Panc1 (cell line): ENCODE results near the gene GFAP. TPM values are rescaled to one million over a fixed set of nuclear protein-coding genes. Genes with fewer than 3 reads are reported as not detected.

Experiments used
- ATAC-seq: fragments of 200-7000 bp; cut with Tn5 transposase; 2 replicates; pipeline ENCODE4 v1.9.1; 2020; ENCODE audit warnings: mild to moderate bottlenecking, moderate library complexity
- BruUV-seq: library from RNA; stranded (reverse); fragments of 400-500 nt; replicated peaks from 2 replicates; lab custom pipeline; 2021; lab: Mats Ljungman, UMichigan
- CTCF ChIA-PET: fragments of 300-600 bp; sonication (Branson Sonifier 250); formaldehyde crosslinking; loops from one replicate; lab custom pipeline; 2022; ENCODE audit warnings: antibody characterized with exemption; lab: Charles Lee
- POLR2A ChIA-PET: fragments of 300-600 bp; sonication (Branson Sonifier 250); formaldehyde crosslinking; loops from one replicate; lab custom pipeline; 2022; ENCODE audit warnings: antibody characterized with exemption; lab: Charles Lee
- DNase-seq: peaks from one replicate; pipeline ENCODE4 v3.0.0-alpha.2; 2010; ENCODE audit warnings: low read depth, low spot score
- H3K27ac ChIP-seq: 2 replicates; pipeline ENCODE4 v1.5.1; 2011; ENCODE audit warnings: mild to moderate bottlenecking, low read length, inconsistent platforms
- H3K27me3 ChIP-seq: fragments of 200-500 bp; sonication (Bioruptor generic); 2 replicates; pipeline ENCODE4 v1.6.0; 2014; ENCODE audit warnings: low read length, inconsistent platforms; ENCODE audit not compliant: control insufficient read depth, insufficient read depth
- H3K36me3 ChIP-seq: fragments of 200-500 bp; sonication (Bioruptor generic); 2 replicates; pipeline ENCODE4 v1.5.1; 2014; ENCODE audit warnings: inconsistent platforms, mild to moderate bottlenecking, low read length, moderate library complexity; ENCODE audit not compliant: control insufficient read depth, insufficient read depth
- H3K4me1 ChIP-seq: 2 replicates; pipeline ENCODE4 v1.5.1; 2011; ENCODE audit warnings: inconsistent platforms, mild to moderate bottlenecking, low read length, moderate library complexity; ENCODE audit not compliant: control insufficient read depth, insufficient read depth
- H3K4me3 ChIP-seq, 2 experiments: 2 replicates each; pipeline ENCODE4 v1.5.1; 2011 to 2012; ENCODE audit warnings: low read depth in 2 of 2, low read length in 2 of 2, mild to moderate bottlenecking in 2 of 2, inconsistent platforms in 1 of 2, moderate library complexity in 1 of 2
- H3K9me3 ChIP-seq: fragments of 200-500 bp; sonication (Bioruptor generic); 2 replicates; pipeline ENCODE4 v1.5.1; 2014; ENCODE audit warnings: low read depth, mild to moderate bottlenecking, inconsistent platforms, low read length, moderate library complexity; ENCODE audit not compliant: control insufficient read depth, insufficient read depth
- CTCF ChIP-seq: fragments of 450-650 bp; IDR thresholded peaks from 2 replicates; pipeline ENCODE4 v1.5.1; 2017; ENCODE audit warnings: mild to moderate bottlenecking
- POLR2AphosphoS5 ChIP-seq: IDR thresholded peaks from 2 replicates; pipeline ENCODE4 v1.6.1; 2012; ENCODE audit warnings: mild to moderate bottlenecking, low read depth, low read length, moderate library complexity
- REST ChIP-seq, 2 experiments: IDR thresholded peaks; 2 replicates each; pipeline ENCODE4 v1.6.1; 2011 to 2012; ENCODE audit warnings: low read depth in 2 of 2, control low read depth in 1 of 2, low read length in 1 of 2, mild to moderate bottlenecking in 1 of 2, moderate library complexity in 1 of 2; ENCODE audit not compliant: insufficient read depth in 1 of 2
- SIN3A ChIP-seq: IDR thresholded peaks from 2 replicates; pipeline ENCODE4 v1.6.1; 2012; ENCODE audit warnings: low read depth, mild to moderate bottlenecking, low read length, moderate library complexity, borderline replicate concordance; ENCODE audit not compliant: insufficient read depth
- TCF7L2 ChIP-seq: IDR thresholded peaks from 2 replicates; pipeline ENCODE4 v1.6.1; 2011; ENCODE audit warnings: mild to moderate bottlenecking, low read depth, low read length, inconsistent platforms
- in situ Hi-C: cut with HindIII; loops from 2 replicates; pipeline ENCODE4 v1.10.0; 2016; ENCODE audit warnings: low sequenced_read_pairs, low pct_unique_long_range_greater_than_20kb
- intact Hi-C: fragments of 100-400 bp; cut with micrococcal nuclease; formaldehyde crosslinking; loops from one replicate; pipeline ENCODE4 v1.10.0; 2022; ENCODE audit not compliant: unreplicated experiment
- total RNA-seq: library from RNA; stranded (reverse); gene quantifications from one replicate; pipeline ENCODE4 v1.2.1, GENCODE V29; 2021; ENCODE audit not compliant: unreplicated experiment

The GFAP gene
- total RNA-seq, 1 experiment from 2014 or later, result not detected

GRCh38 chr17:44928136-44928535 lies 12.8 kb upstream of the GFAP start:
- Histone ChIP-seq H3K9me3 (no peaks in the 10 kb centered on the region), H3K4me3 (no peak overlapping the region), H3K36me3 (peaks cover 2% of the 10 kb centered on the region; the same call in 1 of the 2 replicates), H3K4me1 (no peaks in the 10 kb centered on the region), H3K27me3 (no peaks in the 10 kb centered on the region), H3K27ac (no peak overlapping the region)
- intact Hi-C loops (no loop called here), in situ Hi-C loops (no loop called here)
- BruUV-seq, result no TSS peak
- DNase-seq (no peak), ATAC-seq (no peak)
- ChIA-PET CTCF (no interaction called here), POLR2A (no interaction called here)
- TF ChIP-seq REST (IDR thresholded peaks at IDR 0.05; ENCODE audit: insufficient read depth in 1 of 2, low read depth in 2 of 2, low read length in 1 of 2), result no peak
- no peak for TF ChIP-seq POLR2AphosphoS5
- TF ChIP-seq CTCF, result no peak
- no peak for TF ChIP-seq SIN3A
- no peak for TF ChIP-seq TCF7L2

DNA sequence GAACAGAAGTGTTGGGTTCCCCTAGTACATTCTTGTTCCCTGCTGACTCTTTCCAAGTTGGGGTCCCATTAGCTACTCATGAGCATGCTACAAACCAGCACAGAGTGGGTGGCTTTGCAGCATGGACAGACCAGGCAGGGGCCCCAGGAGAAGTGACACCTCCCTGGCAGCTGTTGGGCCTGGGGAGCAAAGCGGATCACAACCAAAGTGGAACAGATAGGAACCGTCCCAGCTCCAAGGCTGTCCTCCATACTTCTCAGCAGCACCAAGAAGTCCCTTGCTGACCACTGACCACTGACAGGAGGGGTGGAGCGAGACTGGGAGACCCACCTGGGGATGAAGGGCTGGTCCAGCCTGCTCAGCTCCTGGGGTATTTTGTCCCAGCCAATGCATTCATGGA lies 12.4 kb upstream of the GFAP start:
- Histone ChIP-seq H3K9me3 (no peaks in the 10 kb centered on the region), H3K4me1 (no peaks in the 10 kb centered on the region), H3K4me3 (no peak overlapping the region), H3K27ac (no peak overlapping the region), H3K36me3 (peaks cover 2% of the 10 kb centered on the region; the same call in 1 of the 2 replicates), H3K27me3 (no peaks in the 10 kb centered on the region)
- DNase-seq (no peak), ATAC-seq (no peak)
- BruUV-seq, result no TSS peak
- in situ Hi-C loops, result no loop called here
- intact Hi-C loops, result no loop called here
- TF ChIP-seq TCF7L2, result no peak
- POLR2A ChIA-PET, result no interaction called here
- CTCF ChIA-PET, result no interaction called here

DNA sequence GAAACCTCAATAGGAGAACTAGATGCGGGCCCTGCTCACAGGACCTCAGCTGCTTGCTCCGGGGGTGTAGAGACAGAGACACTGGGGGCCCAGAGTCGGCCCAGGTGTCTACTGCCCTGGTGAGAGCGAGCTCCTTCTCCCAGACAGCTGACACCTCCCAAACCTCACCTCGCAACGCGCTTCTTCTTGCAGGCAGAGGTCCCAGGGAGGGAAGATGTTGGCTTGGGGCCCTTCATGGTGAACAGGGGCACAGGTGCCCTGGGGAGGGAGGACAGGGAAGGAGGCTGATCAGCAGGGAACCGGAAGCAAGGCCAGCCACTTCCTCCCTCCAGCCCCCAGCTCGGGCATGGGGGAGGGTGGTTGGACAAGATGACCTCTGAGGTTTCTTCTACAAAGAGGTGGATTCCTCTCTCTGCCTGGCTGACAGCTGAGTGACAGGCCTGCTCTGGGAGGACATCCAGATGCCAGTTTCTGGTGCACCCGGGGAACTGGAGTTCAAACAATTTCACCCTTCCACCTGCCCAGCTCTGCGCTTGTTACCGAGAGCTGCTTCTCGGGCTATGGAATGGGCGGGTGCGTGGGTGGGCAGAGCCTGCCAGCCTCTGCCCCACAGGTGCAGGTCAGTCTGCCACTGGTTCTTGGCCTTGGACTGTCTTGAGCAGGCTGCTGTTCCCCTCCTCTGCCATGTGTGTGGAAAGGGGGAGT lies 11.7 kb upstream of the GFAP start:
- CTCF ChIA-PET, result interaction anchor here (0.6 kb wide), 1 partner anchor 33 kb away, joined by 5 read pairs; no protein-coding TSS in a partner anchor
- TF ChIP-seq REST (IDR thresholded peaks at IDR 0.05; ENCODE audit: insufficient read depth in 1 of 2, low read depth in 2 of 2, low read length in 1 of 2), result no peak
- no peak for TF ChIP-seq CTCF
- TF ChIP-seq POLR2AphosphoS5, result no peak
- no peak for TF ChIP-seq TCF7L2
- TF ChIP-seq SIN3A, result no peak
- H3K27ac ChIP-seq, result no peak overlapping the region
- no peak for DNase-seq
- H3K27me3 ChIP-seq, result no peaks in the 10 kb centered on the region
- H3K4me3 ChIP-seq, result no peak overlapping the region
- no peak; the same call in 1 of the 2 replicates for ATAC-seq
- H3K9me3 ChIP-seq, result no peaks in the 10 kb centered on the region
- BruUV-seq, result no TSS peak
- no peaks in the 10 kb centered on the region for H3K4me1 ChIP-seq
- H3K36me3 ChIP-seq, result peaks cover 2% of the 10 kb centered on the region; the same call in 1 of the 2 replicates
- POLR2A ChIA-PET, result interaction anchor here (0.6 kb wide), 1 partner anchor 93 kb away, joined by 9 read pairs; no protein-coding TSS in a partner anchor
- intact Hi-C loops (no loop called here), in situ Hi-C loops (no loop called here)
